Smooth muscle cell of the brain vasculature (primary cell): ENCODE measurements around the gene STARD9.
"Not testable (repeated sequence)": the region's sequence is repeated elsewhere in the genome, so short reads cannot be mapped to it uniquely, and the experiment has no call there.

Experiments
- DNase-seq: peaks from one replicate; pipeline ENCODE4 v3.0.0-alpha.2; 2012; ENCODE audit warnings: low read depth, low spot score

The STARD9 gene

GRCh38 chr15:42590619-42591237 is 15.3 kb downstream of the STARD9 start:
- DNase-seq, result no peak

GRCh38 chr15:42591238-42591934 is 16.0 kb downstream of the STARD9 start:
- no peak for DNase-seq

- no peak for DNase-seq
Observed at GRCh38 chr15:42592716-42593115, 17.3 kb downstream of the STARD9 start.

- DNase-seq, result no peak
Observed at GRCh38 chr15:42593143-42593542, 17.7 kb downstream of the STARD9 start.

- DNase-seq, result no peak
Observed at GRCh38 chr15:42594095-42594494, 18.7 kb downstream of the STARD9 start.

- DNase-seq, result no peak
Observed at GRCh38 chr15:42595626-42596240, 20.3 kb downstream of the STARD9 start.

- not testable (repeated sequence) for DNase-seq
Observed at GRCh38 chr15:42601316-42601715, 25.9 kb downstream of the STARD9 start.

- no peak for DNase-seq
Observed at GRCh38 chr15:42602501-42602900, 27.1 kb downstream of the STARD9 start.

- DNase-seq, result no peak
Observed at GRCh38 chr15:42603978-42604377, 28.6 kb downstream of the STARD9 start.

- DNase-seq, result no peak
Observed at GRCh38 chr15:42604894-42605744, 29.7 kb downstream of the STARD9 start.

- no peak for DNase-seq
Observed at GRCh38 chr15:42605796-42606195, 30.4 kb downstream of the STARD9 start.

GRCh38 chr15:42608110-42608531 is 32.7 kb downstream of the STARD9 start:
- no peak for DNase-seq

GRCh38 chr15:42608752-42609488 is 33.5 kb downstream of the STARD9 start:
- no peak for DNase-seq

GRCh38 chr15:42611532-42611931 is 36.1 kb downstream of the STARD9 start:
- no peak for DNase-seq

GRCh38 chr15:42612367-42612912 is 37.0 kb downstream of the STARD9 start:
- no peak for DNase-seq

GRCh38 chr15:42616107-42616506 is 40.7 kb downstream of the STARD9 start:
- DNase-seq, result no peak

GRCh38 chr15:42619656-42620371 is 44.4 kb downstream of the STARD9 start:
- DNase-seq, result no peak

GRCh38 chr15:42621386-42621785 is 46.0 kb downstream of the STARD9 start:
- no peak for DNase-seq

GRCh38 chr15:42621996-42622925 is 46.9 kb downstream of the STARD9 start:
- no peak for DNase-seq
